H9 (cell line): ENCODE data around the gene LRRC73. TPM values are rescaled to one million over a fixed set of nuclear protein-coding genes. Genes with fewer than 3 reads are reported as not detected.
A peak's percentile ranks its signal among the peaks of the same experiment; 100 is the strongest.

Source experiments
- DNase-seq: peaks from one replicate; pipeline ENCODE4 v3.0.0-alpha.2; 2017
- H2AFZ ChIP-seq: one replicate; pipeline ENCODE4 v1.6.1; 2013; ENCODE audit warnings: mild to moderate bottlenecking, low read length, control low read depth, moderate library complexity
- H2AK5ac ChIP-seq: 2 replicates; pipeline ENCODE4 v1.6.1; 2013; ENCODE audit warnings: low read length, control low read depth, mixed read lengths; ENCODE audit not compliant: insufficient read length
- H2BK120ac ChIP-seq: one replicate; pipeline ENCODE4 v1.6.1; 2013; ENCODE audit warnings: low read depth, mild to moderate bottlenecking, low read length, control low read depth, inconsistent platforms; ENCODE audit not compliant: poor library complexity, severe bottlenecking
- H2BK12ac ChIP-seq: 2 replicates; pipeline ENCODE4 v1.6.1; 2013; ENCODE audit warnings: low read length, control low read depth, mixed read lengths, low read depth; ENCODE audit not compliant: insufficient read length
- H2BK15ac ChIP-seq: 2 replicates; pipeline ENCODE4 v1.6.1; 2013; ENCODE audit warnings: low read depth, low read length, control low read depth
- H2BK20ac ChIP-seq: one replicate; pipeline ENCODE4 v1.6.1; 2013; ENCODE audit warnings: low read depth, mild to moderate bottlenecking, low read length, control low read depth, inconsistent platforms; ENCODE audit not compliant: poor library complexity, severe bottlenecking
- H2BK5ac ChIP-seq: 2 replicates; pipeline ENCODE4 v1.6.1; 2013; ENCODE audit warnings: low read length, control low read depth, mixed read lengths; ENCODE audit not compliant: insufficient read length
- H3K14ac ChIP-seq: 2 replicates; pipeline ENCODE4 v1.6.1; 2013; ENCODE audit warnings: low read length, control low read depth; ENCODE audit not compliant: insufficient read depth
- H3K18ac ChIP-seq: 2 replicates; pipeline ENCODE4 v1.6.1; 2013; ENCODE audit warnings: low read depth, mild to moderate bottlenecking, mixed read lengths, low read length, control low read depth; ENCODE audit not compliant: insufficient read length
- H3K23ac ChIP-seq: 2 replicates; pipeline ENCODE4 v1.6.1; 2013; ENCODE audit warnings: low read length, control low read depth, mixed read lengths, low read depth; ENCODE audit not compliant: insufficient read length
- H3K23me2 ChIP-seq: 2 replicates; pipeline ENCODE4 v1.6.1; 2013; ENCODE audit warnings: low read depth, mild to moderate bottlenecking, mixed read lengths, low read length, control low read depth; ENCODE audit not compliant: insufficient read length, poor library complexity, severe bottlenecking
- H3K27ac ChIP-seq: 2 replicates; pipeline ENCODE4 v1.5.1; 2013; ENCODE audit warnings: low read length, control low read depth, mixed read lengths, low read depth; ENCODE audit not compliant: insufficient read length
- H3K27me3 ChIP-seq: 2 replicates; pipeline ENCODE4 v1.6.1; 2013; ENCODE audit warnings: low read length, control low read depth, inconsistent platforms; ENCODE audit not compliant: insufficient read depth
- H3K4ac ChIP-seq: 2 replicates; pipeline ENCODE4 v1.6.1; 2013; ENCODE audit warnings: low read depth, mild to moderate bottlenecking, control low read depth, inconsistent platforms, low read length, moderate library complexity
- H3K4me1 ChIP-seq: 2 replicates; pipeline ENCODE4 v1.6.1; 2013; ENCODE audit warnings: low read length, control low read depth, inconsistent platforms; ENCODE audit not compliant: insufficient read depth
- H3K4me2 ChIP-seq: 2 replicates; pipeline ENCODE4 v1.6.1; 2013; ENCODE audit warnings: low read length, control low read depth, mixed read lengths; ENCODE audit not compliant: insufficient read length, insufficient read depth
- H3K56ac ChIP-seq: 2 replicates; pipeline ENCODE4 v1.6.1; 2013; ENCODE audit warnings: low read depth, mild to moderate bottlenecking, mixed read lengths, low read length, control low read depth; ENCODE audit not compliant: insufficient read length
- H3K79me1 ChIP-seq: 2 replicates; pipeline ENCODE4 v1.6.1; 2013; ENCODE audit warnings: low read depth, mild to moderate bottlenecking, moderate library complexity, low read length, control low read depth, inconsistent platforms; ENCODE audit not compliant: insufficient read depth, poor library complexity, severe bottlenecking
- H3K79me2 ChIP-seq: 2 replicates; pipeline ENCODE4 v1.6.1; 2013; ENCODE audit warnings: low read length, control low read depth, inconsistent platforms; ENCODE audit not compliant: insufficient read depth
- H3K9ac ChIP-seq: 2 replicates; pipeline ENCODE4 v1.6.1; 2013; ENCODE audit warnings: low read length, control low read depth, mixed read lengths; ENCODE audit not compliant: insufficient read length; ENCODE audit errors: extremely low read depth
- H3K9me3 ChIP-seq: one replicate; pipeline ENCODE4 v1.6.1; 2013; ENCODE audit warnings: low read depth, low read length, inconsistent platforms; ENCODE audit not compliant: control insufficient read depth
- H3T11ph ChIP-seq: one replicate; pipeline ENCODE4 v1.6.1; 2013; ENCODE audit warnings: mild to moderate bottlenecking, low read length, control low read depth, inconsistent platforms
- H4K20me1 ChIP-seq: one replicate; pipeline ENCODE4 v1.6.1; 2013; ENCODE audit not compliant: control insufficient read depth, insufficient read length, insufficient read depth
- H4K5ac ChIP-seq: 2 replicates; pipeline ENCODE4 v1.6.1; 2013; ENCODE audit warnings: low read depth, mild to moderate bottlenecking, mixed read lengths, low read length, control low read depth; ENCODE audit not compliant: insufficient read length
- H4K8ac ChIP-seq: replicated peaks from 2 replicates; pipeline ENCODE4 v1.6.1; 2013; ENCODE audit warnings: low read length, control low read depth, mixed read lengths, low read depth; ENCODE audit not compliant: insufficient read length
- H4K91ac ChIP-seq: 2 replicates; pipeline ENCODE4 v1.6.1; 2013; ENCODE audit warnings: low read depth, mild to moderate bottlenecking, moderate library complexity, mixed read lengths, low read length, control low read depth; ENCODE audit not compliant: insufficient read length
- H3K27ac Mint-ChIP-seq, 3 experiments: 2 replicates in 2 of 3; 3 replicates in 1 of 3; pipeline ENCODE4 v1.8.0; 2020 to 2021; ENCODE audit warnings: mixed read lengths in 3 of 3, mild to moderate bottlenecking in 1 of 3, moderate library complexity in 1 of 3
- H3K27me3 Mint-ChIP-seq: 2 replicates; pipeline ENCODE4 v1.8.0; 2021; ENCODE audit warnings: low read depth, mild to moderate bottlenecking, moderate library complexity, mixed read lengths
- H3K36me3 Mint-ChIP-seq, 3 experiments: 2 replicates in 2 of 3; 3 replicates in 1 of 3; pipeline ENCODE4 v1.8.0; 2020 to 2021; ENCODE audit warnings: low read depth in 3 of 3, mixed read lengths in 3 of 3; ENCODE audit not compliant: insufficient read depth in 1 of 3
- H3K4me1 Mint-ChIP-seq, 2 experiments: 2 replicates each; pipeline ENCODE4 v1.8.0; 2020; ENCODE audit warnings: mixed read lengths in 2 of 2
- H3K4me3 Mint-ChIP-seq, 2 experiments: 2 replicates in 1 of 2; 3 replicates in 1 of 2; pipeline ENCODE4 v1.8.0; 2020 to 2021; ENCODE audit warnings: mild to moderate bottlenecking in 2 of 2, mixed read lengths in 2 of 2, moderate library complexity in 1 of 2
- H3K9me3 Mint-ChIP-seq, 2 experiments: 2 replicates in 1 of 2; 3 replicates in 1 of 2; pipeline ENCODE4 v1.8.0; 2020; ENCODE audit warnings: mild to moderate bottlenecking in 2 of 2, mixed read lengths in 2 of 2, moderate library complexity in 1 of 2
- CTCF ChIP-seq: fragments of 200-600 bp; sonication (generic); conservative IDR thresholded peaks from 3 replicates; pipeline ENCODE4 v1.8.0; 2021; ENCODE audit warnings: antibody characterized with exemption, mild to moderate bottlenecking
- WGBS: extraction: QIAGEN DNeasy Blood & Tissue Kit; methylation state at CpG from one replicate; pipeline ENCODE4 v1.1.7; 2013; ENCODE audit warnings: missing lambda C conversion rate, low lambda C conversion rate, mixed read lengths; ENCODE audit not compliant: insufficient read length; ENCODE audit errors: extremely low coverage; 5-methylcytosine and 5-hydroxymethylcytosine counted together
- total RNA-seq: library from RNA; stranded (reverse); gene quantifications from 2 replicates; pipeline ENCODE4 v1.2.1, GENCODE V29; 2021

LRRC73 gene
- total RNA-seq, 1 experiment from 2014 or later, result 0.55 TPM

- peak; percentile 21; the same call in 1 of the 3 replicates for TF ChIP-seq CTCF
- no peak overlapping the region for H4K8ac ChIP-seq
- H3K14ac ChIP-seq, result no peak overlapping the region
- no peak overlapping the region for H2BK12ac ChIP-seq
- H3K79me2 ChIP-seq, result no peaks in the 10 kb centered on the region
- no peak overlapping the region for H2AFZ ChIP-seq
- H3K79me1 ChIP-seq, result no peaks in the 10 kb centered on the region
- no peak overlapping the region for H2AK5ac ChIP-seq
- no peak overlapping the region for H4K5ac ChIP-seq
- Mint-ChIP-seq H3K4me1 (peaks cover 9 to 12% of the 10 kb centered on the region in 2 experiments), H3K9me3 (no peaks in the 10 kb centered on the region; a peak in 2 of 5 replicates), H3K27me3 (peaks cover 50% of the 10 kb centered on the region), H3K36me3 (peaks cover 0 to 7% (median 4%) of the 10 kb centered on the region in 3 experiments; a peak in 4 of 7 replicates), H3K4me3 (peak overlapping the region in 1 of 2 experiments; percentile 36; a peak in 2 of 5 replicates), H3K27ac (no peak overlapping the region)
- peaks cover 14% of the 10 kb centered on the region for H3K23me2 ChIP-seq
- no peak overlapping the region for H2BK20ac ChIP-seq
- no peak overlapping the region for H3K18ac ChIP-seq
- no peaks in the 10 kb centered on the region for H3K9me3 ChIP-seq
- peaks cover 4% of the 10 kb centered on the region for H4K20me1 ChIP-seq
- no peak overlapping the region for H2BK15ac ChIP-seq
- no peak overlapping the region for H3K23ac ChIP-seq
- no CpG with 5 or more reads among the region's 9 CpGs for WGBS
- no peak overlapping the region for H3K56ac ChIP-seq
- no peaks in the 10 kb centered on the region for H3K4me1 ChIP-seq
- H4K91ac ChIP-seq, result no peak overlapping the region
- no peak overlapping the region for H3K9ac ChIP-seq
- H3K4me2 ChIP-seq, result no peak overlapping the region
- peaks cover 12% of the 10 kb centered on the region; the same call in 1 of the 2 replicates for H3K27me3 ChIP-seq
- no peak overlapping the region for H3K27ac ChIP-seq
- H2BK5ac ChIP-seq, result no peak overlapping the region
- no peak overlapping the region for H2BK120ac ChIP-seq
- no peak overlapping the region for H3K4ac ChIP-seq
- DNase-seq, result no peak
- H3T11ph ChIP-seq, result no peak overlapping the region
Measured at GRCh38 chr6:43457643-43458042, 52.5 kb downstream of the LRRC73 start.

Other genes with a start within 250 kb of the LRRC73 start
- gene SLC22A7, start 212.1 kb downstream of the LRRC73 start, total RNA-seq, result not detected in 2 replicates
- gene CRIP3, start 201.5 kb downstream of the LRRC73 start, total RNA-seq, result 15.3 and 16.9 TPM in 2 replicates
- 15.0 and 16.3 TPM in 2 replicates for gene ZNF318, start 140.7 kb downstream of the LRRC73 start, total RNA-seq
- 28.0 and 31.8 TPM in 2 replicates for gene ABCC10, start 82.8 kb downstream of the LRRC73 start, total RNA-seq
- 0.57 and 0.96 TPM in 2 replicates for gene DLK2, start 54.8 kb downstream of the LRRC73 start, total RNA-seq
- 45.1 and 49.2 TPM in 2 replicates for gene TJAP1, start 32.8 kb downstream of the LRRC73 start, total RNA-seq
- gene YIPF3, start 6.6 kb upstream of the LRRC73 start, total RNA-seq, result 80.7 and 84.5 TPM in 2 replicates
- 75.8 and 76.6 TPM in 2 replicates for gene POLR1C, start 6.7 kb upstream of the LRRC73 start, total RNA-seq
- 107 and 114 TPM in 2 replicates for gene XPO5, start 65.7 kb upstream of the LRRC73 start, total RNA-seq
- 12.6 and 15.1 TPM in 2 replicates for gene POLH, start 65.8 kb upstream of the LRRC73 start, total RNA-seq
- 67.6 and 72.2 TPM in 2 replicates for gene GTPBP2, start 118.9 kb upstream of the LRRC73 start, total RNA-seq
- 46.3 and 47.6 TPM in 2 replicates for gene MAD2L1BP, start 125.5 kb upstream of the LRRC73 start, total RNA-seq
- gene RSPH9, start 134.7 kb upstream of the LRRC73 start, total RNA-seq, result 0.39 and 0.50 TPM in 2 replicates
- 65.1 and 67.3 TPM in 2 replicates for gene MRPS18A, start 177.4 kb upstream of the LRRC73 start, total RNA-seq